Thoracic aorta (tissue), 2 donors: ENCODE results near the gene TMEM184B. TPM values are rescaled to one million over a fixed set of nuclear protein-coding genes. Genes with fewer than 3 reads are reported as not detected.
"Not testable (repeated sequence)": the region's sequence is repeated elsewhere in the genome, so short reads cannot be mapped to it uniquely, and the experiment has no call there.

Experiments
- ATAC-seq: fragments of 150-250 bp; one replicate; pipeline ENCODE4 v1.8.0; 2017; ENCODE audit warnings: low read depth; ENCODE audit not compliant: insufficient number of reproducible peaks, low FRiP score
- DNase-seq: peaks from one replicate; pipeline ENCODE4 v3.0.0-alpha.2; 2020; ENCODE audit warnings: low spot score
- H3K27ac ChIP-seq, 2 donors: fragments of 200-600 bp; sonication (generic); 1 replicate in 1 of 2; 2 replicates in 1 of 2; pipeline ENCODE4 v1.5.1; 2016; ENCODE audit warnings: mild to moderate bottlenecking in 2 of 2, moderate library complexity in 2 of 2
- H3K27me3 ChIP-seq: fragments of 200-600 bp; sonication (generic); replicated peaks from 2 replicates; pipeline ENCODE4 v1.6.0; 2016; ENCODE audit warnings: mild to moderate bottlenecking; ENCODE audit not compliant: insufficient read depth
- H3K36me3 ChIP-seq: fragments of 200-600 bp; sonication (generic); one replicate; pipeline ENCODE4 v1.5.1; 2016
- H3K4me1 ChIP-seq, 2 donors: fragments of 200-600 bp; sonication (generic); 1 replicate in 1 of 2; 2 replicates in 1 of 2; pipeline versions ENCODE4 v1.5.1 to v1.6.0; 2016; ENCODE audit warnings: low read depth in 2 of 2, mild to moderate bottlenecking in 1 of 2; ENCODE audit not compliant: control insufficient read depth in 1 of 2
- H3K4me3 ChIP-seq: fragments of 200-600 bp; sonication (generic); 2 replicates; pipeline ENCODE4 v1.5.1; 2016; ENCODE audit warnings: mild to moderate bottlenecking
- H3K9me3 ChIP-seq: fragments of 200-600 bp; sonication (generic); 2 replicates; pipeline ENCODE4 v1.5.1; 2016
- total RNA-seq, 2 donors: library from RNA; depleted of rRNA; stranded (reverse); fragments of >200 nt; gene quantifications; one replicate each; pipeline versions ENCODE4 v1.1.0 to v1.2.3, GENCODE V29; 2016
- TF ChIP-seq, protein P1 (sequence below): fragments of 200-600 bp; sonication (generic); IDR thresholded peaks from one replicate; pipeline ENCODE4 v1.5.1; 2019; ENCODE audit warnings: antibody characterized with exemption

TMEM184B gene
- total RNA-seq, 2 donors from 2014 or later = 134 to 254 TPM

DNA sequence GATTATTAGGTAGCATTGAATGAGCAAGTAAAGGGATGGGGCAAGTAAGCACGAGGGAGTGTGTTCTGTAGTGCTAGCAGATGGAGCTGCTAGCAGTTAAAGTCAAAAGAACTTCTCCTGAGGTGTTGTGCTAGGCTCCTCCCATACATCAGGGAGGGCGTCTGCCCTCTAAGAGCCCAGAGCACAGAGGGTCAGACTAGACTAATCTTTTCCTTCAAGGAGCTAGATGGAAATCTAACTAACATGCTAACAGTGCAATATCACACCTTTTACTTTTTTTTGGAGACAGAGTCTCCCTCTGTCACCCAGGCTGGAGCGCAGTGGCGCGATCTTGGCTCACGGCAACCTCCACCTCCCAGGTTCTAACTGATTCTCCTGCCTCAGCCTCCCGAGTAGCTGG, 88.0 kb downstream of the TMEM184B start:
- H3K27me3 ChIP-seq = no peaks in the 10 kb centered on the region
- DNase-seq = no peak
- no peak overlapping the region for H3K4me3 ChIP-seq
- peaks cover 7 to 16% of the 10 kb centered on the region in 2 donors for H3K4me1 ChIP-seq
- no peaks in the 10 kb centered on the region for H3K36me3 ChIP-seq
- no peak for ATAC-seq
- no peaks in the 10 kb centered on the region for H3K9me3 ChIP-seq
- TF ChIP-seq, protein P1, sequence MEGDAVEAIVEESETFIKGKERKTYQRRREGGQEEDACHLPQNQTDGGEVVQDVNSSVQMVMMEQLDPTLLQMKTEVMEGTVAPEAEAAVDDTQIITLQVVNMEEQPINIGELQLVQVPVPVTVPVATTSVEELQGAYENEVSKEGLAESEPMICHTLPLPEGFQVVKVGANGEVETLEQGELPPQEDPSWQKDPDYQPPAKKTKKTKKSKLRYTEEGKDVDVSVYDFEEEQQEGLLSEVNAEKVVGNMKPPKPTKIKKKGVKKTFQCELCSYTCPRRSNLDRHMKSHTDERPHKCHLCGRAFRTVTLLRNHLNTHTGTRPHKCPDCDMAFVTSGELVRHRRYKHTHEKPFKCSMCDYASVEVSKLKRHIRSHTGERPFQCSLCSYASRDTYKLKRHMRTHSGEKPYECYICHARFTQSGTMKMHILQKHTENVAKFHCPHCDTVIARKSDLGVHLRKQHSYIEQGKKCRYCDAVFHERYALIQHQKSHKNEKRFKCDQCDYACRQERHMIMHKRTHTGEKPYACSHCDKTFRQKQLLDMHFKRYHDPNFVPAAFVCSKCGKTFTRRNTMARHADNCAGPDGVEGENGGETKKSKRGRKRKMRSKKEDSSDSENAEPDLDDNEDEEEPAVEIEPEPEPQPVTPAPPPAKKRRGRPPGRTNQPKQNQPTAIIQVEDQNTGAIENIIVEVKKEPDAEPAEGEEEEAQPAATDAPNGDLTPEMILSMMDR = no peak
- no peak overlapping the region for H3K27ac ChIP-seq

DNA sequence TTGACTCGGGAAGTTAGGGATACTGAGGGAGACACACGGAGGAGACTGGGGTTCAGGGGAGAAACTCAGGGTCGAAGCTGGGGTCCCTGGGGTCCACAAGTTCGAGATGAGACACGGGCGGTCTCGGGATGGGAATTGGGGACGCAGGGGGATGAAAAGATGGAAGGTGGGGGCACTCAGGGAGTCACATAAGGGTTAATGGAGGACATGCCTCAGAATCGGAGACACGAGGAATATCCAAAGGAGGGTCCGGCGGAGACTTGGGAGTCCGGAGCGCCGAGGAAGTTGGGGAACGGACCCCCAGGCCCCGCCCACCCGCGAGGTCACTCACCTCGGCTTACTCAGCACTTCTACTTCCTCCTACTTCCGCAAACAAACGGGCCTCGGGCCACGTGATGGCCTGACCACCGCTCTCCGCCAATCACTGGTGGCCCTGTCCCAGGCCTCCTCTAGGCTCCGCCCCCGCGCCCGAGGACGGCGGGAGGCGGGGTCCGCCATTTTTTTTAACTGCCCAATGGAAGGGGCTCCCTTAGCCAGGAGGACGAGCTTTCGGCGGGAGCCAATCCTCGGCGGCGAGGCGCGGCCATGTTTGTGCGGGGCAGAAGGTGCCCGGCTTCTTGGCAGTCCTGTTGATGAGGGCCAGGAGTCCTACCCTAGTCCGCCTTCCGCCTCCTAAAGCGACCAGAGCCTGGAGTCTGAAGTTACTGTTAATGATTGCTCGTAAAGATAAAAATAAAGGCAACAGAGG, 91.2 kb downstream of the TMEM184B start, which contains the start of gene PLA2G6:
TSS of gene PLA2G6 (minus strand) at position 378 of the 748 bp plus-strand sequence. CDS start 12,404 bp downstream, outside the sequence.
- H3K4me3 ChIP-seq = peak within 1 kb of the TSS; percentile 76
- no peaks in the 10 kb centered on the region for H3K36me3 ChIP-seq
- H3K4me1 ChIP-seq = peaks cover 12 to 30% of the 10 kb centered on the region in 2 donors
- TF ChIP-seq, protein P1 = no peak
- no peaks in the 10 kb centered on the region for H3K9me3 ChIP-seq
- no peaks in the 10 kb centered on the region for H3K27me3 ChIP-seq
- ATAC-seq = peak; percentile 87
- peak; percentile 94 for DNase-seq
- H3K27ac ChIP-seq = peak within 1 kb of the TSS; percentile 62 to 82

DNA sequence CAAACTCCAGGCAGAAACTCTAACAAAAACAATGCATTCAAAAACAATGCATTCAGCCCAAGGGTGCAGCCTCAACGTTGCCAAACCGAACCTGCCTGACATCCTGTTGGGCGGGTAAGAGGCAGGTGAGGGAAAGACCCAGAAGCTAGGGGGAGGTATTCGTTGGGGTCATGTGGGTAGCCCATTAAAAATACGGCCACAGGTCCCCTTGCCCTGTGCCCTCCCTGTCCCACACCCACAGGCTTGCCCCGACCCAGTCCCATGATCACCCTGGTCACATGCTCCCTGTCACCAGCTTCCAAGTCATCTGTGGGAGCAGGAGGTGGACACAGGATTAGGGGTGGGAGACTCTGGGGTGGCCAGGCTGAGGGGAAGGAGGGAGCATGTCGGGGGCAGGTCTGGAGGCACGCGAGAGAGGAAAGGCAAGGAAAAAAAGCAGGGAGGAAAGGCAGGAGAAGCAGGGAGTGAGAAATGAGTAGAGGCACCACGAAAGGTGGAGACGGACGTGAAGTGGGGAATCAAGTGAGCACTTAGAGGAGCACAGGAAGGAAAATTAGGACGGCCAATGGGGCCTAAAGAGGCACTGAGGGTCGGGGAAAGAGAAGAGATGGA, 91.9 kb downstream of the TMEM184B start:
- H3K4me1 ChIP-seq = peaks cover 12 to 32% of the 10 kb centered on the region in 2 donors
- H3K9me3 ChIP-seq = no peaks in the 10 kb centered on the region
- no peaks in the 10 kb centered on the region for H3K36me3 ChIP-seq
- peak overlapping the region; percentile 62 to 82 for H3K27ac ChIP-seq
- TF ChIP-seq, protein P1 = no peak
- no peak for DNase-seq
- no peak for ATAC-seq
- H3K4me3 ChIP-seq = peak overlapping the region; percentile 76
- H3K27me3 ChIP-seq = no peaks in the 10 kb centered on the region

DNA sequence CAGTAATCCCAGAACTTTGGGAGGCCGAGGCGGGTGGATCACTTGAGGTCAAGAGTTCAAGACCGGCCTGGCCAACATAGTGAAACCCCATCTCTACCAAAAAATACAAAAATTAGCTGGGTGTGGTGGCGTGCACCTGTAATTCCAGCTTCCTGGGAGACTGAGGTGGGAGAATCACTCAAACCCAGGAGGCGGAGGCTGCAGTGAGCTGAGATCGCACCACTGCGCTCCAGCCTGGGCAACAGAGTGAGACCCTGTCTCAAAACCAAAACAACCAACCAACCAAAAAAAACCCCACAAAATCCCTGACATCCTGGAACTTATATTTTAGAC, 94.2 kb downstream of the TMEM184B start:
- not testable (repeated sequence) for H3K27me3 ChIP-seq, ATAC-seq, H3K9me3 ChIP-seq, DNase-seq, H3K36me3 ChIP-seq, H3K4me3 ChIP-seq
- H3K4me1 ChIP-seq = peaks cover 12 to 37% of the 10 kb centered on the region in 2 donors
- H3K27ac ChIP-seq = peak overlapping the region; percentile 49 to 62

DNA sequence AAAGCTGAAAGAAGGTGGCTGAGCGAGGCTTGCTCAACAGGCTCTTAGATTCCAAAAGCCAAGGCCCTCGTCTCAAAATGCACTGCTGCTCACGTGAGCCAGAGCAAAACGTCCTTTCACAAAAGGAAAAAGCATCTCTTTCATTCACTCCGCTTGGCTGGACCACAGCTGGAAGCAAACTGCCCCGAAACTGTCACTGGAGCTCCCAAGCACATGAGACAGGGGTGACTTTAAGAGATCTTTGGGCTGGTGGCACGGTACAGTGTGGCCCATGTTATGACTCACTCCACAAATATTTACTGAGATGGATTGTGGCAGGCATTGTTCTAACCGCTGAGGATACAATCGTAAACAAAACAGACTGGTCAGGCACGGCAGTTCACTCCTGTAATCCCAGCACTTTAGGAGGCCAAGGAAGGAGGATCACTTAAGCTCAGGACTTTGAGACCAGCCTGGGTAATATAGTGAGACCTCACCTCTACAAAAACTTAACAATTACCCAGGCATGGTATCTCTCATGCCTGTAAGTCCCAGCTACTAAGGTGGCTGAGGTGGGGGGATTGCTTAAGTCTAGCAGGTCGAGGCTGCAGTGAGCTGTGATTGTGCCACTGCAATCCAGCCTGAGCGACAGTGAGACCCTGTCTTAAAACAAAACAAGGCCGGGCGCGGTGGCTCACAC, 94.7 kb downstream of the TMEM184B start:
- no peaks in the 10 kb centered on the region for H3K36me3 ChIP-seq
- no peaks in the 10 kb centered on the region for H3K27me3 ChIP-seq
- H3K4me1 ChIP-seq = peaks cover 12 to 42% of the 10 kb centered on the region in 2 donors
- no peaks in the 10 kb centered on the region for H3K9me3 ChIP-seq
- H3K4me3 ChIP-seq = no peak overlapping the region
- TF ChIP-seq, protein P1 = no peak
- ATAC-seq (no peak), DNase-seq (no peak)
- peak overlapping the region; percentile 49 to 62 for H3K27ac ChIP-seq

DNA sequence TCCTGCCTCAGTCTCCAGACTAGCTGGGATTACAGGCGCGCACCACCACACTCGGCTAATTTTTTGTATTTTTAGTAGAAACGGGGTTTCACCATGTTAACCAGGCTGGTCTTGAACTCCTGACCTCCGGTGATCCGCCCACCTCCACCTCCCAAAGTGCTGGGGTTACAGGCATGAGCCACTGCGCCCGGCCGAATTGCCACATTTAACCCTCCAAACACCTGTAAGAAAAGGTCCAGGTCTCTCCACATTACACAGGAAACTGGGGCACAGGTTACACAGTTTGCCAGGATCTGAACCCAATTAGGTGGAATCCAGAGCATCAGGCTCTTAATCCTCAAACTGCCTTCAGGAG, 95.3 kb downstream of the TMEM184B start:
- H3K36me3 ChIP-seq, H3K4me3 ChIP-seq, H3K9me3 ChIP-seq, ATAC-seq, H3K27me3 ChIP-seq, DNase-seq: not testable (repeated sequence)
- H3K27ac ChIP-seq = peak overlapping the region; percentile 49 to 62
- H3K4me1 ChIP-seq = peaks cover 12 to 47% of the 10 kb centered on the region in 2 donors
